ENCODE measurements around the gene TMEM9B. TPM values are rescaled to one million over a fixed set of nuclear protein-coding genes. Genes with fewer than 3 reads are reported as not detected.

Gene TMEM9B
- polyA plus RNA-seq, 1 of the 3 experiments (the other 2 are of a cell fraction): 21.8 TPM

GRCh38 chr11:8925711-8926110, 38.5 kb downstream of the TMEM9B start:
- no peaks in the 10 kb centered on the region for H3F3A ChIP-seq (replicated peaks; ENCODE audit: insufficient read depth)
- no peaks in the 10 kb centered on the region for H3K9me2 ChIP-seq
- no peaks in the 10 kb centered on the region for H3K79me2 ChIP-seq (ENCODE audit: insufficient read depth)
- WGBS (ENCODE audit: low lambda C conversion rate): 100% methylated on average over 4 of the region's 5 CpGs
- no peak overlapping the region for H3K4me2 ChIP-seq
- CTCF ChIA-PET: interaction anchor here (0.9 to 2.0 kb wide), 4 partner anchors 9 to 212 kb away, joined by 3 to 8 read pairs (median 4); no protein-coding TSS in a partner anchor
- H3K9ac ChIP-seq: no peak overlapping the region
- DNase-seq: no peak
- peaks cover 14 to 27% of the 10 kb centered on the region in 2 experiments for H3K36me3 ChIP-seq (replicated peaks in 1 of 2; ENCODE audit: control insufficient read depth in 1 of 2, insufficient read depth in 2 of 2, low read length in 1 of 2)
- H3K9me3 ChIP-seq: no peaks in the 10 kb centered on the region
- no peaks in the 10 kb centered on the region for H4K20me1 ChIP-seq (ENCODE audit: insufficient read depth)
- no peak overlapping the region for H3K27ac ChIP-seq (ENCODE audit: low read depth in 2 of 2, low read length in 1 of 2)
- H2AFZ ChIP-seq (ENCODE audit: low read depth): no peak overlapping the region
- TF ChIP-seq SMC3 (IDR thresholded peaks at IDR 0.05; ENCODE audit: low read depth, low read length): no peak
- TF ChIP-seq YY1 (IDR thresholded peaks at IDR 0.05; ENCODE audit: low read depth): no peak
- TF ChIP-seq RCOR1 (IDR thresholded peaks at IDR 0.05; ENCODE audit: low read length): no peak
- H3K27me3 ChIP-seq (ENCODE audit: insufficient read depth): no peaks in the 10 kb centered on the region
- H3K4me3 ChIP-seq (ENCODE audit: low read depth in 2 of 2, low read length in 1 of 2): no peak overlapping the region
- POLR2A ChIA-PET: interaction anchor here (0.6 kb wide), 1 partner anchor 498 kb away, joined by 3 read pairs; no protein-coding TSS in a partner anchor
- no peaks in the 10 kb centered on the region for H3K4me1 ChIP-seq (ENCODE audit: control insufficient read depth in 1 of 2, insufficient read depth in 2 of 2, low read depth in 1 of 2, low read length in 1 of 2)

- CTCF ChIA-PET: interaction anchor here (1.2 to 2.6 kb wide), 4 partner anchors 9 to 93 kb away, joined by 3 to 16 read pairs (median 6); partner anchors contain the start of gene AKIP1
Measured at GRCh38 chr11:8922691-8923090, 41.6 kb downstream of the TMEM9B start.

GRCh38 chr11:8917157-8917825, 47.0 kb downstream of the TMEM9B start:
- H3K27me3 ChIP-seq (ENCODE audit: insufficient read depth): no peaks in the 10 kb centered on the region
- H3K4me1 ChIP-seq (ENCODE audit: control insufficient read depth in 1 of 2, insufficient read depth in 2 of 2, low read depth in 1 of 2, low read length in 1 of 2): peaks cover 16 to 20% of the 10 kb centered on the region in 2 experiments
- no peaks in the 10 kb centered on the region for H3K9me2 ChIP-seq
- H3K9ac ChIP-seq: no peak overlapping the region; the same call in 1 of the 2 replicates
- POLR2A ChIA-PET: no interaction called here
- H3K79me2 ChIP-seq (ENCODE audit: insufficient read depth): peaks cover 33% of the 10 kb centered on the region
- WGBS (ENCODE audit: low lambda C conversion rate): 48% methylated on average over 5 of the region's 5 CpGs
- peaks cover 5% of the 10 kb centered on the region; the same call in 1 of the 2 replicates for H4K20me1 ChIP-seq (ENCODE audit: insufficient read depth)
- H3K36me3 ChIP-seq (replicated peaks in 1 of 2; ENCODE audit: control insufficient read depth in 1 of 2, insufficient read depth in 2 of 2, low read length in 1 of 2): peaks cover 54 to 60% of the 10 kb centered on the region in 2 experiments
- CTCF ChIA-PET: interaction anchor here (2.7 kb wide), 1 partner anchor 42 kb away, joined by 10 read pairs; no protein-coding TSS in a partner anchor
- H2AFZ ChIP-seq (ENCODE audit: low read depth): no peak overlapping the region
- H3K4me3 ChIP-seq (ENCODE audit: low read depth in 2 of 2, low read length in 1 of 2): no peak overlapping the region
- H3F3A ChIP-seq (replicated peaks; ENCODE audit: insufficient read depth): peaks cover 29% of the 10 kb centered on the region
- H3K4me2 ChIP-seq: peak overlapping the region; percentile 40; the same call in 1 of the 2 replicates
- no peaks in the 10 kb centered on the region for H3K9me3 ChIP-seq
- peak overlapping the region; percentile 61 to 74 for H3K27ac ChIP-seq (ENCODE audit: low read depth in 2 of 2, low read length in 1 of 2)
- no peak for DNase-seq
- TF ChIP-seq JUND (IDR thresholded peaks at IDR 0.05) (peak; percentile 47; the same call in 1 of the 2 replicates), EZH2phosphoT487 (IDR thresholded peaks at IDR 0.05; ENCODE audit: borderline replicate concordance, low read depth) (no peak), FOXJ3 (CRISPR knock-in tag; IDR thresholded peaks at IDR 0.05) (no peak), IRF3 (IDR thresholded peaks at IDR 0.05; ENCODE audit: low read depth, low read length) (no peak), GABPA (IDR thresholded peaks at IDR 0.05; ENCODE audit: low read depth) (no peak), EP300 (IDR thresholded peaks at IDR 0.05; ENCODE audit: borderline replicate concordance in 1 of 2, low read depth in 1 of 2, low read length in 1 of 2) (peak in 1 of 2 experiments; percentile 57; a peak in 1 of 4 replicates), GATA2 (CRISPR knock-in tag; IDR thresholded peaks at IDR 0.05) (no peak), CHD2 (IDR thresholded peaks at IDR 0.05; ENCODE audit: low read length, partially characterized antibody) (no peak), MEF2A (IDR thresholded peaks at IDR 0.05; ENCODE audit: borderline replicate concordance, low read depth) (no peak), TCF12 (IDR thresholded peaks at IDR 0.05) (peak; percentile 95), PBX3 (IDR thresholded peaks at IDR 0.05) (peak; percentile 80)

More at GRCh38 chr11:8922691-8923090, 41.6 kb downstream of the TMEM9B start:
- no peak for TF ChIP-seq MXI1 (IDR thresholded peaks at IDR 0.05; ENCODE audit: low read depth, low read length)
- no peak for TF ChIP-seq FOXM1 (IDR thresholded peaks at IDR 0.05; ENCODE audit: low read depth)
- TF ChIP-seq PBX3 (IDR thresholded peaks at IDR 0.05): no peak
- no peak for TF ChIP-seq GABPA (IDR thresholded peaks at IDR 0.05; ENCODE audit: low read depth)
- no peak for TF ChIP-seq NFIC (IDR thresholded peaks at IDR 0.05; ENCODE audit: borderline replicate concordance)
- TF ChIP-seq NRF1 (IDR thresholded peaks at IDR 0.05; ENCODE audit: low read depth, low read length): no peak
- TF ChIP-seq RCOR1 (IDR thresholded peaks at IDR 0.05; ENCODE audit: low read length): no peak
- Histone ChIP-seq H3K9ac (no peak overlapping the region), H3K4me1 (ENCODE audit: control insufficient read depth in 1 of 2, insufficient read depth in 2 of 2, low read depth in 1 of 2, low read length in 1 of 2) (no peaks in the 10 kb centered on the region), H3K4me2 (no peak overlapping the region), H3K27me3 (ENCODE audit: insufficient read depth) (no peaks in the 10 kb centered on the region), H3K36me3 (replicated peaks in 1 of 2; ENCODE audit: control insufficient read depth in 1 of 2, insufficient read depth in 2 of 2, low read length in 1 of 2) (peaks cover 40 to 53% of the 10 kb centered on the region in 2 experiments), H2AFZ (ENCODE audit: low read depth) (no peak overlapping the region), H3K27ac (ENCODE audit: low read depth in 2 of 2, low read length in 1 of 2) (no peak overlapping the region), H3K9me3 (no peaks in the 10 kb centered on the region), H3K79me2 (ENCODE audit: insufficient read depth) (no peaks in the 10 kb centered on the region), H3K4me3 (ENCODE audit: low read depth in 2 of 2, low read length in 1 of 2) (no peak overlapping the region), H3K9me2 (no peaks in the 10 kb centered on the region), H4K20me1 (ENCODE audit: insufficient read depth) (no peaks in the 10 kb centered on the region), H3F3A (replicated peaks; ENCODE audit: insufficient read depth) (peaks cover 4% of the 10 kb centered on the region)
- 93% methylated on average over 5 of the region's 5 CpGs for WGBS (ENCODE audit: low lambda C conversion rate)
- no peak for DNase-seq
- POLR2A ChIA-PET: no interaction called here
